ENCODE measurements around the gene TARS2. TPM values are rescaled to one million over a fixed set of nuclear protein-coding genes. Genes with fewer than 3 reads are reported as not detected.

Gene TARS2
- total and polyA plus RNA-seq, 2 of the 13 experiments (the other 11 are each of a cell fraction or from before 2014, with no cell fraction given) = 21.3 to 22.8 TPM

DNA sequence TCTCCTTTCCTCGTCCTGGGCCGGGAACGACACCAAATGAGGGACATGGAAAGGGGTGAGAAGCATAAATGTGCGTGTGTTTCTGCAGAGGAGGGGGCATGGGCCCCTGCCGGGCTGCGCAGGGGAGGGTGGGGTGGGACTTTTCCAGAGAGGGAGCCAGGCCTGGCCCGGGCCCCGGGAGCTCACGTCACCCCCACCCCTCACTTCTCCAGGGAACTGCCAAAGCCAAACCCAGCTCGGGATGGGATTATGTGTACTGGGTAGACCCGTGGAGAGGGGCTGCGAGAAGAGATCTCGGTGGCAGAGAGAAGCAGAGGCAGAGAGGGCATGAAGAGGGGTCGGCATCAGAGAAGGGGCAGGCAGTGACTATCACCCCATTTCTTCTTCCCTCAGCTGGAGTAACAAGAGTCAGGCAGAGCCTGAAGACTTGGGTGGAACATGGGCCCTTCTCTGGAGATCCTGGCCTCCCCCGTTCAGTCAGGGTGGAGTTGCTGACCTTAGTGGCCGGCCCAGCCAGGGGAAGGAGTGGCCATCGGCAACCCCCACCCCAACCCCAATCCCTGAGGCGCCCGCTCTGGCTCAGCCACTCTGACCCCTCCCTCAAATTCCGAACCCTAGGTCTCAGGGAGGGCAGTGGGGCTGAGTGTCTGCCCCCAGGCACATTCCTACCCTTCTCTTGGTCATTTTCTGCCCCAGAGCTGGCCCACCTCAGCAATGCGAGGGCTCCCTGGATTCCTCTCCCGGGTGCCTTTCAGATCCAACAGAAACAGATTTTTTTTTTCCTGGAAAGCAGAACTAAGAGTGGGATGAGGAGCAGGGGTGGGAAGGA is 63.2 kb downstream of the TARS2 start:
- FAIRE-seq (no peak), DNase-seq (ENCODE audit: low spot score) (no peak), ATAC-seq (peak; percentile 4)
- no peak overlapping the region for H2AFZ ChIP-seq (ENCODE audit: low read length)
- peaks cover 59% of the 10 kb centered on the region for H3K4me1 ChIP-seq (ENCODE audit: insufficient read depth, low read length)
- peak overlapping the region; percentile 100 for H3K4me2 ChIP-seq (ENCODE audit: low read depth, low read length)
- no peaks in the 10 kb centered on the region for H3K36me3 ChIP-seq (replicated peaks in 1 of 2; ENCODE audit: control insufficient read depth in 1 of 2, insufficient read depth in 2 of 2, low read length in 2 of 2)
- H3K79me2 ChIP-seq (ENCODE audit: insufficient read depth, low read length) = no peaks in the 10 kb centered on the region
- BruUV-seq (replicated peaks) = no TSS peak
- H3K9ac ChIP-seq (ENCODE audit: insufficient read depth, low read depth, low read length) = peak overlapping the region; percentile 66
- ChIA-PET POLR2A (interaction anchor here (0.6 to 6.9 kb wide), 7 partner anchors 11 to 79 kb away, joined by 3 to 88 read pairs (median 6); partner anchors contain the start of genes ENSA and TARS2), CTCF (ENCODE audit: low intra/inter-chr PET ratio, low total read pairs) (no interaction called here)
- no peaks in the 10 kb centered on the region; a peak in 1 of 5 replicates for H3K27me3 ChIP-seq (ENCODE audit: control insufficient read depth in 1 of 2, insufficient read depth in 2 of 2, low read length in 2 of 2)
- no peaks in the 10 kb centered on the region for H4K20me1 ChIP-seq (ENCODE audit: insufficient read depth, low read length)
- in situ Hi-C loops (cut with HindIII; ENCODE audit: extremely low pct_ligation_motif_present, low pct_unique_long_range_greater_than_20kb) (loop anchor here (5.0 kb wide), 1 partner anchor 83 kb away; no protein-coding TSS in a partner anchor), intact Hi-C loops (cut with micrococcal nuclease; ENCODE audit: unreplicated experiment) (loop anchor here (10.0 kb wide), 1 partner anchor 296 kb away; the partner anchor contains the start of gene CA14)
- TF ChIP-seq BCL6 (CRISPR knock-in tag; IDR thresholded peaks at IDR 0.05) (peak; percentile 76), ZSCAN21 (CRISPR knock-in tag; IDR thresholded peaks at IDR 0.05; ENCODE audit: borderline replicate concordance) (no peak), ZFX (CRISPR knock-in tag; IDR thresholded peaks at IDR 0.05; ENCODE audit: low read depth) (peak; percentile 4; the same call in 1 of the 2 replicates), SSRP1 (CRISPR knock-in tag; IDR thresholded peaks at IDR 0.05) (0 out of 2 replicates have a peak, but pooled peaks have one; percentile 18), KDM2A (CRISPR knock-in tag; IDR thresholded peaks at IDR 0.05; ENCODE audit: borderline replicate concordance, low read depth) (0 out of 2 replicates have a peak, but pooled peaks have one; percentile 5)
- TF ChIP-seq, protein P1, sequence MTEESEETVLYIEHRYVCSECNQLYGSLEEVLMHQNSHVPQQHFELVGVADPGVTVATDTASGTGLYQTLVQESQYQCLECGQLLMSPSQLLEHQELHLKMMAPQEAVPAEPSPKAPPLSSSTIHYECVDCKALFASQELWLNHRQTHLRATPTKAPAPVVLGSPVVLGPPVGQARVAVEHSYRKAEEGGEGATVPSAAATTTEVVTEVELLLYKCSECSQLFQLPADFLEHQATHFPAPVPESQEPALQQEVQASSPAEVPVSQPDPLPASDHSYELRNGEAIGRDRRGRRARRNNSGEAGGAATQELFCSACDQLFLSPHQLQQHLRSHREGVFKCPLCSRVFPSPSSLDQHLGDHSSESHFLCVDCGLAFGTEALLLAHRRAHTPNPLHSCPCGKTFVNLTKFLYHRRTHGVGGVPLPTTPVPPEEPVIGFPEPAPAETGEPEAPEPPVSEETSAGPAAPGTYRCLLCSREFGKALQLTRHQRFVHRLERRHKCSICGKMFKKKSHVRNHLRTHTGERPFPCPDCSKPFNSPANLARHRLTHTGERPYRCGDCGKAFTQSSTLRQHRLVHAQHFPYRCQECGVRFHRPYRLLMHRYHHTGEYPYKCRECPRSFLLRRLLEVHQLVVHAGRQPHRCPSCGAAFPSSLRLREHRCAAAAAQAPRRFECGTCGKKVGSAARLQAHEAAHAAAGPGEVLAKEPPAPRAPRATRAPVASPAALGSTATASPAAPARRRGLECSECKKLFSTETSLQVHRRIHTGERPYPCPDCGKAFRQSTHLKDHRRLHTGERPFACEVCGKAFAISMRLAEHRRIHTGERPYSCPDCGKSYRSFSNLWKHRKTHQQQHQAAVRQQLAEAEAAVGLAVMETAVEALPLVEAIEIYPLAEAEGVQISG (CRISPR knock-in tag; IDR thresholded peaks at IDR 0.05) = no peak
- TF ChIP-seq, protein P2, sequence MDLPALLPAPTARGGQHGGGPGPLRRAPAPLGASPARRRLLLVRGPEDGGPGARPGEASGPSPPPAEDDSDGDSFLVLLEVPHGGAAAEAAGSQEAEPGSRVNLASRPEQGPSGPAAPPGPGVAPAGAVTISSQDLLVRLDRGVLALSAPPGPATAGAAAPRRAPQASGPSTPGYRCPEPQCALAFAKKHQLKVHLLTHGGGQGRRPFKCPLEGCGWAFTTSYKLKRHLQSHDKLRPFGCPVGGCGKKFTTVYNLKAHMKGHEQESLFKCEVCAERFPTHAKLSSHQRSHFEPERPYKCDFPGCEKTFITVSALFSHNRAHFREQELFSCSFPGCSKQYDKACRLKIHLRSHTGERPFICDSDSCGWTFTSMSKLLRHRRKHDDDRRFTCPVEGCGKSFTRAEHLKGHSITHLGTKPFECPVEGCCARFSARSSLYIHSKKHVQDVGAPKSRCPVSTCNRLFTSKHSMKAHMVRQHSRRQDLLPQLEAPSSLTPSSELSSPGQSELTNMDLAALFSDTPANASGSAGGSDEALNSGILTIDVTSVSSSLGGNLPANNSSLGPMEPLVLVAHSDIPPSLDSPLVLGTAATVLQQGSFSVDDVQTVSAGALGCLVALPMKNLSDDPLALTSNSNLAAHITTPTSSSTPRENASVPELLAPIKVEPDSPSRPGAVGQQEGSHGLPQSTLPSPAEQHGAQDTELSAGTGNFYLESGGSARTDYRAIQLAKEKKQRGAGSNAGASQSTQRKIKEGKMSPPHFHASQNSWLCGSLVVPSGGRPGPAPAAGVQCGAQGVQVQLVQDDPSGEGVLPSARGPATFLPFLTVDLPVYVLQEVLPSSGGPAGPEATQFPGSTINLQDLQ (CRISPR knock-in tag; IDR thresholded peaks at IDR 0.05) = 0 out of 2 replicates have a peak, but pooled peaks have one; percentile 32
- TF ChIP-seq, protein P3, sequence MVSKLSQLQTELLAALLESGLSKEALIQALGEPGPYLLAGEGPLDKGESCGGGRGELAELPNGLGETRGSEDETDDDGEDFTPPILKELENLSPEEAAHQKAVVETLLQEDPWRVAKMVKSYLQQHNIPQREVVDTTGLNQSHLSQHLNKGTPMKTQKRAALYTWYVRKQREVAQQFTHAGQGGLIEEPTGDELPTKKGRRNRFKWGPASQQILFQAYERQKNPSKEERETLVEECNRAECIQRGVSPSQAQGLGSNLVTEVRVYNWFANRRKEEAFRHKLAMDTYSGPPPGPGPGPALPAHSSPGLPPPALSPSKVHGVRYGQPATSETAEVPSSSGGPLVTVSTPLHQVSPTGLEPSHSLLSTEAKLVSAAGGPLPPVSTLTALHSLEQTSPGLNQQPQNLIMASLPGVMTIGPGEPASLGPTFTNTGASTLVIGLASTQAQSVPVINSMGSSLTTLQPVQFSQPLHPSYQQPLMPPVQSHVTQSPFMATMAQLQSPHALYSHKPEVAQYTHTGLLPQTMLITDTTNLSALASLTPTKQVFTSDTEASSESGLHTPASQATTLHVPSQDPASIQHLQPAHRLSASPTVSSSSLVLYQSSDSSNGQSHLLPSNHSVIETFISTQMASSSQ (IDR thresholded peaks at IDR 0.05; ENCODE audit: low read depth) = no peak
- TF ChIP-seq, protein P3 (CRISPR knock-in tag; IDR thresholded peaks at IDR 0.05; ENCODE audit: borderline replicate concordance) = 0 out of 2 replicates have a peak, but pooled peaks have one; percentile 8
- WGBS (ENCODE audit: low lambda C conversion rate) = 17% methylated on average over 9 of the region's 22 CpGs
- peak overlapping the region; percentile 46 for H3K27ac ChIP-seq (ENCODE audit: extremely low read length, insufficient read depth, low read length)
- no peaks in the 10 kb centered on the region for H3K9me3 ChIP-seq (ENCODE audit: low read length)
- peak overlapping the region; percentile 60 to 83 (median 63) for H3K4me3 ChIP-seq (replicated peaks in 1 of 3; ENCODE audit: insufficient read depth in 1 of 3, low read depth in 2 of 3, low read length in 3 of 3)
